GM23248 (cell line): ENCODE results near the gene B3GNT5.

Experiments
- EZH2 ChIP-seq: fragments of 200-600 bp; sonication (generic); IDR thresholded peaks from 2 replicates; pipeline ENCODE4 v1.6.1; 2018; ENCODE audit warnings: antibody characterized with exemption, mild to moderate bottlenecking; ENCODE audit not compliant: insufficient read depth, poor library complexity, severe bottlenecking
- EZH2phosphoT487 ChIP-seq: fragments of 200-600 bp; sonication (generic); IDR thresholded peaks from 2 replicates; pipeline ENCODE4 v1.6.1; 2018; ENCODE audit warnings: antibody characterized with exemption, moderate library complexity, mild to moderate bottlenecking, low read depth; ENCODE audit not compliant: insufficient read depth

DNA sequence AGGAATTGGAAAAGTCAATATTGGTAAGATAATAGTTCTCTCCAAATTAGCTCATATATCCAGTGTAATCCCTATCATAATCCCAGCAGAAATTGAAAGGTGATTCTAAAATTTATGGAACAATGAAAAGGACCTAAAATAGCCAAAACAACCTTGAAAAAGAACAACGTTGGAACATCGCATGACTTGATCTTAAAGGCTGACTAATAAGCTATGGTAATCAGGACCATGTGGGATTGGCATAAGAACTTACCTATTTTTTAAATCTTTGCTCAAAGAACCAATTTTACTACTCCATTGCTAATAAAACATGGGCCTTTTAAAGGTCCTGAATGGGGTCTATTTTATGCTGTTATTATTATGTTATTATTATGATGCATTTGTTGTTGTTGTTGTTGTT, 40.9 kb downstream of the B3GNT5 start:
- no peak for TF ChIP-seq EZH2
- TF ChIP-seq EZH2phosphoT487: no peak
